Astrocyte (in vitro differentiated cells and primary cell): Measurements from ENCODE around the gene SEMA6D. TPM values are rescaled to one million over a fixed set of nuclear protein-coding genes. Genes with fewer than 3 reads are reported as not detected.

Source experiments
- DNase-seq: peaks from one replicate; pipeline ENCODE4 v3.0.0-alpha.2; 2010; ENCODE audit warnings: low read depth
- FAIRE-seq: peaks from 2 replicates; lab custom pipeline; 2011; peaks lifted over from hg19 to GRCh38; lab: Jason Lieb, UNC
- H2AFZ ChIP-seq: 2 replicates; pipeline ENCODE4 v1.6.0; 2012; ENCODE audit warnings: low read depth, low read length, inconsistent platforms
- H3K27ac ChIP-seq: 2 replicates; pipeline ENCODE4 v1.5.1; 2011; ENCODE audit warnings: low read depth, low read length, inconsistent platforms
- H3K27me3 ChIP-seq: 2 replicates; pipeline ENCODE4 v1.6.0; 2011; ENCODE audit warnings: low read length, inconsistent platforms; ENCODE audit not compliant: insufficient read depth
- H3K36me3 ChIP-seq: 2 replicates; pipeline ENCODE4 v1.5.1; 2011; ENCODE audit warnings: low read length, inconsistent platforms; ENCODE audit not compliant: insufficient read depth
- H3K4me1 ChIP-seq: 2 replicates; pipeline ENCODE4 v1.5.1; 2011; ENCODE audit warnings: low read length, inconsistent platforms; ENCODE audit not compliant: insufficient read depth
- H3K4me2 ChIP-seq: 2 replicates; pipeline ENCODE4 v1.6.0; 2012; ENCODE audit warnings: low read length, inconsistent platforms
- H3K4me3 ChIP-seq: 2 replicates; pipeline ENCODE4 v1.5.1; 2011; ENCODE audit warnings: low read depth, mild to moderate bottlenecking, low read length, inconsistent platforms; ENCODE audit not compliant: insufficient read depth
- H3K79me2 ChIP-seq: 2 replicates; pipeline ENCODE4 v1.6.0; 2012; ENCODE audit warnings: mild to moderate bottlenecking, low read length, inconsistent platforms; ENCODE audit not compliant: insufficient read depth
- H3K9ac ChIP-seq: 2 replicates; pipeline ENCODE4 v1.6.0; 2012; ENCODE audit warnings: mild to moderate bottlenecking, low read length, inconsistent platforms
- H3K9me3 ChIP-seq: 2 replicates; pipeline ENCODE4 v1.5.1; 2012; ENCODE audit warnings: low read depth, mild to moderate bottlenecking, low read length, inconsistent platforms; ENCODE audit not compliant: insufficient read depth
- H4K20me1 ChIP-seq: 2 replicates; pipeline ENCODE4 v1.6.0; 2012; ENCODE audit warnings: low read length, inconsistent platforms; ENCODE audit not compliant: insufficient read depth
- H3K27ac Mint-ChIP-seq: one replicate; pipeline ENCODE4 v1.8.0; 2021; ENCODE audit warnings: mild to moderate bottlenecking, mixed read lengths; ENCODE audit not compliant: unreplicated experiment
- H3K27me3 Mint-ChIP-seq: one replicate; pipeline ENCODE4 v1.8.0; 2021; ENCODE audit warnings: low read depth, mixed read lengths; ENCODE audit not compliant: unreplicated experiment
- H3K36me3 Mint-ChIP-seq: one replicate; pipeline ENCODE4 v1.8.0; 2021; ENCODE audit warnings: low read depth, mixed read lengths; ENCODE audit not compliant: unreplicated experiment
- H3K4me1 Mint-ChIP-seq: one replicate; pipeline ENCODE4 v1.8.0; 2021; ENCODE audit warnings: low read depth, mixed read lengths; ENCODE audit not compliant: unreplicated experiment
- H3K4me3 Mint-ChIP-seq: one replicate; pipeline ENCODE4 v1.8.0; 2021; ENCODE audit warnings: mild to moderate bottlenecking, moderate library complexity, mixed read lengths; ENCODE audit not compliant: unreplicated experiment
- H3K9me3 Mint-ChIP-seq: one replicate; pipeline ENCODE4 v1.8.0; 2021; ENCODE audit warnings: mild to moderate bottlenecking, mixed read lengths; ENCODE audit not compliant: unreplicated experiment
- EZH2 ChIP-seq: IDR thresholded peaks from 2 replicates; pipeline ENCODE4 v1.6.1; 2012; ENCODE audit warnings: mild to moderate bottlenecking, low read length, inconsistent platforms; ENCODE audit not compliant: insufficient read depth
- total RNA-seq: library from RNA; stranded (reverse); gene quantifications from 2 replicates; pipeline ENCODE4 v1.2.1, GENCODE V29; 2021
- TF ChIP-seq, protein P1 (sequence below): IDR thresholded peaks from 2 replicates; pipeline ENCODE4 v1.5.1; 2011; ENCODE audit warnings: low read depth, mild to moderate bottlenecking, inconsistent platforms, low read length, moderate library complexity; ENCODE audit not compliant: insufficient read depth

Gene SEMA6D
- total RNA-seq, 1 donor from 2014 or later, result 1.5 TPM

DNA sequence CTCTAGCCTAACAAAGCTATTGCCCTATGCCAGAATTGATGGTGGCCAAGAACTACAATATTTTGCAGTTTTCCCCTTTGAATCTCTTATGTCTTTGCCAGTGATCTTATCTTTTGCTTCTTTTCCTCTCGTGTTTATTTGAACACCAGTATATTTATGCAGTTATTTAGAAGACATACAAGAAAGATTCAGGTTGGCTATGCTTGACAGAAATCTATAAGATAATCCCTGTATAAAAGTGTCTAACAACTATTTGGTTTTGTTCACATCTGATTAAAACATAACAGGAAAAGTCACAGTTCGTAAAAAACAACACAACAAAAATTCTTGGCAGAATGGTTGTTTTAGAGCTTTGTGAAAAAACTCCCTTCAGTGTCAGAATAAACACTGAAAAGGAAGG, 63.7 kb downstream of the SEMA6D start:
- no peaks in the 10 kb centered on the region for H3K36me3 Mint-ChIP-seq
- no peaks in the 10 kb centered on the region for H3K36me3 ChIP-seq
- DNase-seq, result no peak
- H3K27me3 Mint-ChIP-seq, result peaks cover 6% of the 10 kb centered on the region
- no peak for FAIRE-seq
- no peak overlapping the region for H3K4me3 Mint-ChIP-seq
- no peaks in the 10 kb centered on the region for H3K4me1 Mint-ChIP-seq
- TF ChIP-seq, protein P1, sequence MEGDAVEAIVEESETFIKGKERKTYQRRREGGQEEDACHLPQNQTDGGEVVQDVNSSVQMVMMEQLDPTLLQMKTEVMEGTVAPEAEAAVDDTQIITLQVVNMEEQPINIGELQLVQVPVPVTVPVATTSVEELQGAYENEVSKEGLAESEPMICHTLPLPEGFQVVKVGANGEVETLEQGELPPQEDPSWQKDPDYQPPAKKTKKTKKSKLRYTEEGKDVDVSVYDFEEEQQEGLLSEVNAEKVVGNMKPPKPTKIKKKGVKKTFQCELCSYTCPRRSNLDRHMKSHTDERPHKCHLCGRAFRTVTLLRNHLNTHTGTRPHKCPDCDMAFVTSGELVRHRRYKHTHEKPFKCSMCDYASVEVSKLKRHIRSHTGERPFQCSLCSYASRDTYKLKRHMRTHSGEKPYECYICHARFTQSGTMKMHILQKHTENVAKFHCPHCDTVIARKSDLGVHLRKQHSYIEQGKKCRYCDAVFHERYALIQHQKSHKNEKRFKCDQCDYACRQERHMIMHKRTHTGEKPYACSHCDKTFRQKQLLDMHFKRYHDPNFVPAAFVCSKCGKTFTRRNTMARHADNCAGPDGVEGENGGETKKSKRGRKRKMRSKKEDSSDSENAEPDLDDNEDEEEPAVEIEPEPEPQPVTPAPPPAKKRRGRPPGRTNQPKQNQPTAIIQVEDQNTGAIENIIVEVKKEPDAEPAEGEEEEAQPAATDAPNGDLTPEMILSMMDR, result no peak
- no peak for TF ChIP-seq EZH2
- no peaks in the 10 kb centered on the region for H3K4me1 ChIP-seq
- H2AFZ ChIP-seq, result no peak overlapping the region
- no peak overlapping the region for H3K27ac Mint-ChIP-seq
- H3K9me3 ChIP-seq, result no peaks in the 10 kb centered on the region
- no peak overlapping the region for H3K27ac ChIP-seq
- no peak overlapping the region for H3K9ac ChIP-seq
- no peaks in the 10 kb centered on the region for H4K20me1 ChIP-seq
- no peak overlapping the region for H3K4me3 ChIP-seq
- no peaks in the 10 kb centered on the region for H3K27me3 ChIP-seq
- no peaks in the 10 kb centered on the region for H3K79me2 ChIP-seq
- H3K4me2 ChIP-seq, result no peak overlapping the region
- H3K9me3 Mint-ChIP-seq, result no peaks in the 10 kb centered on the region

DNA sequence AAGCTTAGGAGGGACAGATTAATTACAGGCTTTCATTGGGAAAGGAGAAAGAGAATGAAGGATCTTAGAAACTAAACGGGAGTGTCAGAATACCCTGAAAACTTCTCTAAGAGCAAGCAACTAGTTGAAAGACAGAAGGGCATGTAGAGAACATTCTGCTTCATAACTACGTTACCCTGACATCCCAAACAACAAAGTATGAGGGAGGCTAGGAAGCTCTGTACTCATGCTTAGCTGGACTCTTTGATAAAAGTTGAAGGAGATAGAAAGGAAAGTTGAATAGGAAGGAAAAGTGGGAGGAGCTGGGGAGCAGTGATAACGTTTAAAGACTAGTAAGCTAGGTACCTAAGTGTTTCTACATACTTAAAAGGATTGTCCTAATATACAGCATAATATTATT, 64.2 kb downstream of the SEMA6D start:
- Mint-ChIP-seq H3K36me3 (no peaks in the 10 kb centered on the region), H3K9me3 (no peaks in the 10 kb centered on the region), H3K4me3 (no peak overlapping the region), H3K27ac (no peak overlapping the region), H3K4me1 (peaks cover 3% of the 10 kb centered on the region), H3K27me3 (peaks cover 6% of the 10 kb centered on the region)
- no peaks in the 10 kb centered on the region for H3K79me2 ChIP-seq
- no peak overlapping the region for H2AFZ ChIP-seq
- H3K9me3 ChIP-seq, result no peaks in the 10 kb centered on the region
- no peaks in the 10 kb centered on the region for H3K4me1 ChIP-seq
- H3K4me2 ChIP-seq, result no peak overlapping the region
- TF ChIP-seq EZH2, result no peak
- TF ChIP-seq, protein P1, result no peak
- H3K9ac ChIP-seq, result no peak overlapping the region
- H3K27me3 ChIP-seq, result no peaks in the 10 kb centered on the region
- no peaks in the 10 kb centered on the region for H3K36me3 ChIP-seq
- DNase-seq (no peak), FAIRE-seq (no peak)
- no peaks in the 10 kb centered on the region for H4K20me1 ChIP-seq
- H3K4me3 ChIP-seq, result no peak overlapping the region
- no peak overlapping the region for H3K27ac ChIP-seq

DNA sequence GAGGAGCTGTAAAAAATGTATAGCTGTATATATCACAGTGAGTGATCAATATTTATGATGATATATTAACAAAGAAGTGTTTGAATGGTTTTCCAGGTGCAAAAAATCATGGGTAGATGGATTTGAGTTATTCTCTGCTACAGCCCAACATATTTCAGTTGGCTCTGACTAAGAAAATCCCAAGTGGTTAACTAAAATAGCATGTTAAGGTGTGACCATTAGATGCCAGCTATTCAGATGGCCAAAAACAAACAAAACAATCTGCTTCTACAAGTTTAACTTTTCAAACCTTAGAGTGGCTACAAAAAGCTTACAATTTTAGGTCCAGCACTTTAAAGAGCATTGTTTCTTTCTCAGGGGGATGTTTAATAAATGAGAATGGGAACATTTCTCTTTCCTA, 67.5 kb downstream of the SEMA6D start:
- DNase-seq (no peak), FAIRE-seq (no peak)
- H3K9me3 ChIP-seq, result no peaks in the 10 kb centered on the region
- Mint-ChIP-seq H3K4me3 (no peak overlapping the region), H3K27ac (no peak overlapping the region), H3K36me3 (no peaks in the 10 kb centered on the region), H3K27me3 (no peaks in the 10 kb centered on the region), H3K4me1 (peaks cover 4% of the 10 kb centered on the region), H3K9me3 (no peaks in the 10 kb centered on the region)
- H3K9ac ChIP-seq, result no peak overlapping the region
- H2AFZ ChIP-seq, result no peak overlapping the region
- H4K20me1 ChIP-seq, result no peaks in the 10 kb centered on the region
- no peaks in the 10 kb centered on the region for H3K4me1 ChIP-seq
- no peaks in the 10 kb centered on the region for H3K36me3 ChIP-seq
- TF ChIP-seq EZH2, result no peak
- TF ChIP-seq, protein P1, result no peak
- no peaks in the 10 kb centered on the region for H3K27me3 ChIP-seq
- H3K27ac ChIP-seq, result no peak overlapping the region
- no peaks in the 10 kb centered on the region for H3K79me2 ChIP-seq
- no peak overlapping the region for H3K4me2 ChIP-seq
- no peak overlapping the region for H3K4me3 ChIP-seq
